Calu3 (cell line): Measurements from ENCODE around the gene PPP1R26. TPM values are rescaled to one million over a fixed set of nuclear protein-coding genes. Genes with fewer than 3 reads are reported as not detected.
"Not testable (repeated sequence)": the region's sequence is repeated elsewhere in the genome, so short reads cannot be mapped to it uniquely, and the experiment has no call there.

ENCODE experiments used
- BruUV-seq: library from RNA; stranded (reverse); fragments of 400-500 nt; replicated peaks from 2 replicates; lab custom pipeline; 2021; lab: Mats Ljungman, UMichigan
- CTCF ChIA-PET: fragments of 300-600 bp; sonication (Branson Sonifier 250); formaldehyde crosslinking; loops from one replicate; lab custom pipeline; 2022; ENCODE audit warnings: antibody characterized with exemption; lab: Charles Lee
- DNase-seq: peaks from one replicate; pipeline ENCODE4 v3.0.0; 2022
- H3K27ac Mint-ChIP-seq: one replicate; pipeline ENCODE4 v1.8.0; 2022; ENCODE audit warnings: mixed read lengths; ENCODE audit not compliant: unreplicated experiment
- H3K27me3 Mint-ChIP-seq: one replicate; pipeline ENCODE4 v1.8.0; 2022; ENCODE audit warnings: mixed read lengths; ENCODE audit not compliant: unreplicated experiment
- H3K36me3 Mint-ChIP-seq: one replicate; pipeline ENCODE4 v1.8.0; 2022; ENCODE audit warnings: mild to moderate bottlenecking, moderate library complexity, mixed read lengths; ENCODE audit not compliant: insufficient read depth, unreplicated experiment
- H3K4me1 Mint-ChIP-seq: one replicate; pipeline ENCODE4 v1.8.0; 2022; ENCODE audit warnings: mild to moderate bottlenecking, low read depth, mixed read lengths; ENCODE audit not compliant: unreplicated experiment
- H3K4me3 Mint-ChIP-seq: one replicate; pipeline ENCODE4 v1.8.0; 2022; ENCODE audit warnings: mild to moderate bottlenecking, low read depth, moderate library complexity, mixed read lengths; ENCODE audit not compliant: unreplicated experiment
- H3K9me3 Mint-ChIP-seq: one replicate; pipeline ENCODE4 v1.8.0; 2022; ENCODE audit warnings: low read depth, mixed read lengths; ENCODE audit not compliant: unreplicated experiment
- intact Hi-C: fragments of 100-400 bp; cut with micrococcal nuclease; formaldehyde crosslinking; loops from one replicate; pipeline ENCODE4 v1.10.0; 2022; ENCODE audit not compliant: unreplicated experiment
- total RNA-seq: library from RNA; stranded (reverse); gene quantifications from 2 replicates; pipeline ENCODE4 v1.2.3, GENCODE V29; 2022
- TF ChIP-seq, protein P1 (sequence below): fragments of 200-600 bp; IDR thresholded peaks from one replicate; pipeline ENCODE4 v1.8.0; 2022; ENCODE audit warnings: antibody characterized with exemption; ENCODE audit not compliant: unreplicated experiment

The PPP1R26 gene
- total RNA-seq, 1 experiment from 2014 or later, result 35.1 TPM

DNA sequence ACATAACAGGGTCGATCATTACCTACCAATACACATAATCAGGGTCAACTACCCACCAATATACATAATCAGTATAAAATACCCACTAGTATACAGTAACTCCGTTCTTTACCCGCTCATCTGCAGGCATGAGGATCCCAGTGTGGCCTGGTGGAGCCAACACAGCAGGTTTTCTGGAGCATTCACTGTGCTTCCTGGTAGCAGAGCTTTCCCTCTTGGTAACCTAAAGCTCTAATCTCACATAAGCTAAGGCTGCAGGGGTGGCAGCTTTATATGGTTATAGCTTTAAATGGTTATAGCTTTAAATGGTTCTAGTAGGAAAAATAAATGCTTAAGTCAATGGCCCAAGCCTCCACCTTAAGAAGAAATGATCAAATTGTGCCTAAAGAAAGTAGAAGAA lies 53.5 kb downstream of the PPP1R26 start:
- Mint-ChIP-seq H3K36me3 (no peaks in the 10 kb centered on the region), H3K27ac (no peak overlapping the region), H3K4me1 (no peaks in the 10 kb centered on the region), H3K9me3 (no peaks in the 10 kb centered on the region), H3K27me3 (peaks cover 72% of the 10 kb centered on the region), H3K4me3 (no peak overlapping the region)
- CTCF ChIA-PET, result no interaction called here
- intact Hi-C loops, result no loop called here
- DNase-seq, result no peak
- BruUV-seq, result no TSS peak
- TF ChIP-seq, protein P1, sequence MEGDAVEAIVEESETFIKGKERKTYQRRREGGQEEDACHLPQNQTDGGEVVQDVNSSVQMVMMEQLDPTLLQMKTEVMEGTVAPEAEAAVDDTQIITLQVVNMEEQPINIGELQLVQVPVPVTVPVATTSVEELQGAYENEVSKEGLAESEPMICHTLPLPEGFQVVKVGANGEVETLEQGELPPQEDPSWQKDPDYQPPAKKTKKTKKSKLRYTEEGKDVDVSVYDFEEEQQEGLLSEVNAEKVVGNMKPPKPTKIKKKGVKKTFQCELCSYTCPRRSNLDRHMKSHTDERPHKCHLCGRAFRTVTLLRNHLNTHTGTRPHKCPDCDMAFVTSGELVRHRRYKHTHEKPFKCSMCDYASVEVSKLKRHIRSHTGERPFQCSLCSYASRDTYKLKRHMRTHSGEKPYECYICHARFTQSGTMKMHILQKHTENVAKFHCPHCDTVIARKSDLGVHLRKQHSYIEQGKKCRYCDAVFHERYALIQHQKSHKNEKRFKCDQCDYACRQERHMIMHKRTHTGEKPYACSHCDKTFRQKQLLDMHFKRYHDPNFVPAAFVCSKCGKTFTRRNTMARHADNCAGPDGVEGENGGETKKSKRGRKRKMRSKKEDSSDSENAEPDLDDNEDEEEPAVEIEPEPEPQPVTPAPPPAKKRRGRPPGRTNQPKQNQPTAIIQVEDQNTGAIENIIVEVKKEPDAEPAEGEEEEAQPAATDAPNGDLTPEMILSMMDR, result no peak

DNA sequence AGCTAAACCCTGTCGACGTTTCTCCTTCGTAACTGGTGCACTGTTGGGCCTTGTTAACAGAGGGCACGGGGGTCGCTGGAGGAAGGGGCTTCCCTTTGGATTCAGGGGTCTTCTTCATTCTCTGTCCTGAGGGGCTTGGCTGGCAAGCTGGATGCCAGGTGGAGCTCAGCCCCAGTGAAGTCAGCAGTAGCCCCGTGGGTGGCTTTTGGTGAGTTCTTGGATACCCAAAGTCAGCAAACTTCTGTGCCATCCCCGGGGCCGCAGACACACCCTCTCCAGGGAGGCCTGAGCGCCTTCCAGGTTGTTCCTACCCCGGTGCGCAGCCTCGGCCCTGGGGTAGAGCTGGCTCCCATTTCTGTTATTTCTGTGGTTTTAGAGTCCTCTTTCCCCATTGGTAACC lies 54.1 kb downstream of the PPP1R26 start:
- H3K36me3 Mint-ChIP-seq, result no peaks in the 10 kb centered on the region
- peaks cover 76% of the 10 kb centered on the region for H3K27me3 Mint-ChIP-seq
- no peak overlapping the region for H3K4me3 Mint-ChIP-seq
- no peak for DNase-seq
- no peaks in the 10 kb centered on the region for H3K9me3 Mint-ChIP-seq
- intact Hi-C loops, result no loop called here
- no peak overlapping the region for H3K27ac Mint-ChIP-seq
- no TSS peak for BruUV-seq
- H3K4me1 Mint-ChIP-seq, result no peaks in the 10 kb centered on the region
- CTCF ChIA-PET, result no interaction called here
- TF ChIP-seq, protein P1, result no peak

DNA sequence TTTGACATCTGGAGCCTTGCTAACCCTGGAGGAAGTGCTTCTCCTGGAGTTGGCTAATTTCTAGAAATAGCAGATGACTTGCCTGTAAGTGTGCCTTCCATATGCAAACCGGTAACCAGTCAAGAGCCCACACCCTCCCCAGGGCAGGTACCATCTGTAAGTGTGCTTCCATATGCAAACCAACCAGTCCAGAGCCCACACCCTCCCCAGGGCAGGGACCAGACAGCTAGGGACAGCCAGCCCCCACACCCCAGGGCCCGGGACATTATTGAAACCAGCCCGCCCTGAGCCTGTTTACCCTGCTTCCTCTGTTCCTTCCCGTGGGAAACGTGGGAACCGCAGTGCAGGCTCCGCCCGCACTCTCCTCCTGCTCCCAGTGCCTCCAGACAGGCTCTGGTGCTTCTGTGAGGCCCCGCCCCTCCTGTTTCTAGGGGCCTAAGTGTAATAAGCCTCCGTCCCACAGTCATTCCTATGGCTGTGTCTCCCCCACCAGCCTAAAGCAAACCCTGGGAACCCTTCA lies 54.7 kb downstream of the PPP1R26 start:
- H3K36me3 Mint-ChIP-seq, intact Hi-C loops, H3K4me3 Mint-ChIP-seq, DNase-seq, H3K4me1 Mint-ChIP-seq, BruUV-seq, H3K9me3 Mint-ChIP-seq, H3K27ac Mint-ChIP-seq, CTCF ChIA-PET: not testable (repeated sequence)
- peaks cover 76% of the 10 kb centered on the region for H3K27me3 Mint-ChIP-seq

DNA sequence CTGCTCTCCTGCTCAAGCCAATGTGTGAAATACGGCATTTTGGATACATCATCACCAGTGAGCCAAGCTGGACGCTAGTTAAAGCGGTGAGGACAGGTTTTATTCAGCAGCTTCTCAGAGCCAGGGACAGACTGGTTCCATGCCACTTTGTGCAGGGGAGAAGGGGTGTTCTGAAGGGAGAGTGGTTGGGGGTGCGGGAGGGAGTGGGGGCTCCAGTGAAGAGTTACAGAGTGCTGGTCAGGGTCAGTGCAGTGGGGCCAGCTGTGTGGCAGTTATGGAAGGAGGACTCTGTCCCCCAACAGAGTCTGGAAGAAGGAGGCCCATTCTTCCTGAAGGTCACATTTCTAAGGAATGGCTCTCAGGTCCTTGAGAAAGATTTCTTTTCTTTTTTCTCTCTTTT lies 55.2 kb downstream of the PPP1R26 start:
- intact Hi-C loops, DNase-seq, H3K36me3 Mint-ChIP-seq, H3K4me3 Mint-ChIP-seq, H3K4me1 Mint-ChIP-seq, BruUV-seq, H3K9me3 Mint-ChIP-seq, H3K27ac Mint-ChIP-seq: not testable (repeated sequence)
- H3K27me3 Mint-ChIP-seq, result peaks cover 76% of the 10 kb centered on the region
- CTCF ChIA-PET, result interaction anchor here (0.7 kb wide), 1 partner anchor 49 kb away, joined by 3 read pairs; no protein-coding TSS in a partner anchor

DNA sequence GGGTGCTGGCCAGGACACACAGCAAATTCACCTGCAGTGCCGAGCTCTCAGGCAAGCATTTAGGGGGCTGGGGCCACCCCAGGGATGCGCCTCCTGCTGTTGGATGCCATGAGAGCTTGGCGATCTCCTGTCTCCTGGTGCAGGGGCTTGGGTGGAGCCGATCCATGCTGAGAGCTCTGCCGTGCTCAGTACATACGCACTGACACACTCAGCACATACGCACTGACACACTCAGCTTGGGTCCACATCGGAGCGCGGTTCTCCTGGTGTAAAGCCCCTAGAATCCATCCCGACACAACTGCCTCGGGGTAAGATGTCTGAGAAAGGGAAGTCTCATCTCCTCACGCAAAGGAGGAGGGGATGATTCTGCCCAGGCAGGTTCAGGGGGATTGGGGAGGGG lies 56.0 kb downstream of the PPP1R26 start:
- H3K4me1 Mint-ChIP-seq, H3K4me3 Mint-ChIP-seq, H3K36me3 Mint-ChIP-seq, H3K9me3 Mint-ChIP-seq, BruUV-seq, DNase-seq, intact Hi-C loops, H3K27ac Mint-ChIP-seq: not testable (repeated sequence)
- peaks cover 76% of the 10 kb centered on the region for H3K27me3 Mint-ChIP-seq
- CTCF ChIA-PET, result interaction anchor here (0.7 kb wide), 1 partner anchor 50 kb away, joined by 3 read pairs; no protein-coding TSS in a partner anchor

DNA sequence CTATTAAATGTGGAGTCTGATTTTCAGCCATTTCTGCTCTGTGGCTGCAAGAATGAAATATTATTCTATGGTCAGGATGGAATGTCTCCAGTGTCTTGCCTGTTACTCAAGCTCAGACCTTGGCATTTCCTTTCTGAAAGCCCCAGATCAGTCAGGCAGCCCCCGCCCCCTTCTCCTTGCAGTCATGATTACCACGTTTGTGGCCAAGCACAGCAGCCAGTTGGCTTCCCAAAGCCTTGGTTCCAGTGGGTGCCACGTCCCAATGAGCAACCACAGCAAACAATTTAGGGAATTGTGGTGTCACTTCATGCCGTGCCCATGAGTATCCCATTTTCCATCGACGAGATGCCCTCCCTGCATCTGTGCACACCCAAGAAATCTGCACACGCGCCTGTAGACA lies 56.6 kb downstream of the PPP1R26 start:
- no TSS peak for BruUV-seq
- peaks cover 75% of the 10 kb centered on the region for H3K27me3 Mint-ChIP-seq
- CTCF ChIA-PET, result no interaction called here
- H3K36me3 Mint-ChIP-seq, result no peaks in the 10 kb centered on the region
- no peak overlapping the region for H3K4me3 Mint-ChIP-seq
- H3K9me3 Mint-ChIP-seq, result no peaks in the 10 kb centered on the region
- DNase-seq, result no peak
- intact Hi-C loops, result no loop called here
- no peak overlapping the region for H3K27ac Mint-ChIP-seq
- TF ChIP-seq, protein P1, result no peak
- H3K4me1 Mint-ChIP-seq, result no peaks in the 10 kb centered on the region
